ENCODE data around the gene AHCY.
"Not testable (repeated sequence)": the region's sequence is repeated elsewhere in the genome, so short reads cannot be mapped to it uniquely, and the experiment has no call there.

The AHCY gene

DNA sequence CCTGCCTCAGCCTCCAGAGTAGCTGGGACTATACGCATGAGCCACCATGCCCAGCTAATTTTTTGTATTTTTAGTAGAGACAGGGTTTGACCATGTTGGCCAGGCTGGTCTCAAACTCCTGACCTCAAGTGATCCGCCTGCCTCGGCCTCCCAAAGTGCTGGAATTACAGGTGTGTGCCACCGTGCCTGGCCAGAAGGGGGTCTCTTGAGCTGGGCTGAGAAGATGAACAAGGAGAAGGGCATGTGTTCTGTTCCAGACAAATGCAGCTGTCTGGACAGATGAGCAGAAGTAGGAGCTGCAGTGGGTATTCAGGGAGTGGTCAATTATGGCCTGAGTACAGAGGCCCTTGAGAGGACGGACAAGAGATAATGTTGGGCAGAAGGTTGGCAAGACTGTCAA, 15.7 kb downstream of the AHCY start:
- no CpG with 5 or more reads among the region's 5 CpGs for WGBS (ENCODE audit: extremely low coverage, insufficient coverage, insufficient read length)
- H3K27ac ChIP-seq (ENCODE audit: low read depth, low read length); H2BK120ac ChIP-seq (ENCODE audit: insufficient read depth, low read length, poor library complexity); H3K4ac ChIP-seq (ENCODE audit: low read depth, low read length); H3K79me2 ChIP-seq (ENCODE audit: control insufficient read depth, insufficient read depth, low read length, poor library complexity); H3K79me1 ChIP-seq (ENCODE audit: low read length); H3K23ac ChIP-seq (ENCODE audit: low read length); H3K18ac ChIP-seq (ENCODE audit: low read length); H3K9ac ChIP-seq (ENCODE audit: low read length); H3K4me1 ChIP-seq (ENCODE audit: control insufficient read depth in 1 of 2, insufficient read depth in 2 of 2, low read length in 2 of 2); H2BK5ac ChIP-seq (ENCODE audit: low read depth, low read length, poor library complexity); H4K8ac ChIP-seq (ENCODE audit: low read depth, low read length); H3K4me2 ChIP-seq (ENCODE audit: low read length); H2AK5ac ChIP-seq (ENCODE audit: low read length); H3K4me3 ChIP-seq (ENCODE audit: low read depth, low read length); H3K9me3 ChIP-seq (ENCODE audit: insufficient read depth, low read depth, low read length); H3K14ac ChIP-seq (ENCODE audit: low read length); H4K91ac ChIP-seq (ENCODE audit: low read depth, low read length); H2AFZ ChIP-seq (ENCODE audit: insufficient read depth, low read length, poor library complexity); H3K27me3 ChIP-seq (ENCODE audit: insufficient read depth, low read length); H2BK12ac ChIP-seq (ENCODE audit: low read length); DNase-seq; H4K12ac ChIP-seq (ENCODE audit: low read depth, low read length): not testable (repeated sequence)
- H3K36me3 ChIP-seq (ENCODE audit: control insufficient read depth in 1 of 2, insufficient read depth in 2 of 2, low read length in 2 of 2), result peaks cover 67 to 76% of the 10 kb centered on the region in 2 experiments

DNA sequence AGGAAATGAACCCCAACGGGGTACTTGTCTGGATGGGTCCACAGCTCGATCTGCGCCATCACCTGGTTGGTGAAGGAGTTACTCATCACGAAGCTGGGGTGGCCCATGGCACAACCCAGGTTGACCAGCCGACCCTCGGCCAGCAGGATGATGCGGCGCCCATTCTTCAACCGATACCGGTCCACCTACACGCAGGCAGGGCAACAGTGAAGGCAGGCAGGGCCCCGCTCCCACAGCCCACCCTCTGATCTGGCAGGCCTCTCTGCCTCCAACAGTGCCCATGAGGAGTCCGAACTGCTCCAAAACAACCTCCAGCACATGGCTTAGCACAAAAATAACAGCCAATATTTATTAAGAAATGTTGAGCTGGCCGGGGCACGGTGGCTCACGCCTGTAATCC, 17.7 kb downstream of the AHCY start:
- no peaks in the 10 kb centered on the region for H3K27me3 ChIP-seq (ENCODE audit: insufficient read depth, low read length)
- no peak overlapping the region for H3K9ac ChIP-seq (ENCODE audit: low read length)
- no peak overlapping the region for H4K12ac ChIP-seq (ENCODE audit: low read depth, low read length)
- no peak overlapping the region for H2AK5ac ChIP-seq (ENCODE audit: low read length)
- H3K79me2 ChIP-seq (ENCODE audit: control insufficient read depth, insufficient read depth, low read length, poor library complexity), result no peaks in the 10 kb centered on the region
- H2BK12ac ChIP-seq (ENCODE audit: low read length), result no peak overlapping the region
- no peak overlapping the region for H3K27ac ChIP-seq (ENCODE audit: low read depth, low read length)
- no peak overlapping the region for H2AFZ ChIP-seq (ENCODE audit: insufficient read depth, low read length, poor library complexity)
- no peak overlapping the region for H3K4me2 ChIP-seq (ENCODE audit: low read length)
- no peak overlapping the region for H3K4ac ChIP-seq (ENCODE audit: low read depth, low read length)
- no peak overlapping the region for H3K14ac ChIP-seq (ENCODE audit: low read length)
- H2BK120ac ChIP-seq (ENCODE audit: insufficient read depth, low read length, poor library complexity), result no peak overlapping the region
- H3K4me1 ChIP-seq (ENCODE audit: control insufficient read depth in 1 of 2, insufficient read depth in 2 of 2, low read length in 2 of 2), result no peaks in the 10 kb centered on the region
- peaks cover 58 to 69% of the 10 kb centered on the region in 2 experiments for H3K36me3 ChIP-seq (ENCODE audit: control insufficient read depth in 1 of 2, insufficient read depth in 2 of 2, low read length in 2 of 2)
- no CpG with 5 or more reads among the region's 16 CpGs for WGBS (ENCODE audit: extremely low coverage, insufficient coverage, insufficient read length)
- H4K8ac ChIP-seq (ENCODE audit: low read depth, low read length), result no peak overlapping the region
- no peaks in the 10 kb centered on the region for H3K79me1 ChIP-seq (ENCODE audit: low read length)
- peak overlapping the region; percentile 26 for H3K4me3 ChIP-seq (ENCODE audit: low read depth, low read length)
- H2BK5ac ChIP-seq (ENCODE audit: low read depth, low read length, poor library complexity), result no peak overlapping the region
- no peak overlapping the region for H3K23ac ChIP-seq (ENCODE audit: low read length)
- no peak overlapping the region for H3K18ac ChIP-seq (ENCODE audit: low read length)
- no peak for DNase-seq
- peaks cover 2% of the 10 kb centered on the region for H3K9me3 ChIP-seq (ENCODE audit: insufficient read depth, low read depth, low read length)
- H4K91ac ChIP-seq (ENCODE audit: low read depth, low read length), result no peak overlapping the region

DNA sequence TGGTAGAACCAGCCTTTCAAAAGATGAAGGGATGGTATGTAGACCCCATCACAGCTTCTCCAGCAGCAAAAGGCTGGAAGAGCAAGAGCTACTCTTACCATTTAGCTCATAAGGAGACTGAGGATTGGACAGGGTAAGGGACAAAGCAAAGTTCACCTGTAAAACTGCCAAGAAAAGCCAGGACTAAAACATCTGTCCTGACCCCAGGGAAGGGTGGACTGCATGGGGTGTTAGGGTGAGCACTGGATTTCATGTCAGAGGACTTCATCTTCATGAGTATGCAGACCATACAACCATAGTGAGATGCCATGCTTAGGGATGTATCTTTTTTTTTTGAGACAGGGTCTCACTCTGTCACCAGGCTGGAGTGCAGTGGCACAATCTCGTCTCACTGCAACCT, 19.3 kb downstream of the AHCY start:
- H3K4me1 ChIP-seq (ENCODE audit: control insufficient read depth in 1 of 2, insufficient read depth in 2 of 2, low read length in 2 of 2), result no peaks in the 10 kb centered on the region
- H4K12ac ChIP-seq (ENCODE audit: low read depth, low read length), result no peak overlapping the region
- no peak overlapping the region for H3K18ac ChIP-seq (ENCODE audit: low read length)
- no peak overlapping the region for H2BK120ac ChIP-seq (ENCODE audit: insufficient read depth, low read length, poor library complexity)
- no peak overlapping the region for H3K4me2 ChIP-seq (ENCODE audit: low read length)
- no peaks in the 10 kb centered on the region for H3K79me2 ChIP-seq (ENCODE audit: control insufficient read depth, insufficient read depth, low read length, poor library complexity)
- no peak overlapping the region for H2AK5ac ChIP-seq (ENCODE audit: low read length)
- no peak overlapping the region for H3K23ac ChIP-seq (ENCODE audit: low read length)
- H3K27ac ChIP-seq (ENCODE audit: low read depth, low read length), result no peak overlapping the region
- H3K4me3 ChIP-seq (ENCODE audit: low read depth, low read length), result no peak overlapping the region
- no peak overlapping the region for H3K14ac ChIP-seq (ENCODE audit: low read length)
- no peaks in the 10 kb centered on the region for H3K9me3 ChIP-seq (ENCODE audit: insufficient read depth, low read depth, low read length)
- no peak overlapping the region for H3K9ac ChIP-seq (ENCODE audit: low read length)
- DNase-seq, result no peak
- no peaks in the 10 kb centered on the region for H3K27me3 ChIP-seq (ENCODE audit: insufficient read depth, low read length)
- no peaks in the 10 kb centered on the region for H3K79me1 ChIP-seq (ENCODE audit: low read length)
- H4K8ac ChIP-seq (ENCODE audit: low read depth, low read length), result no peak overlapping the region
- no peak overlapping the region for H2BK5ac ChIP-seq (ENCODE audit: low read depth, low read length, poor library complexity)
- H2BK12ac ChIP-seq (ENCODE audit: low read length), result no peak overlapping the region
- H3K4ac ChIP-seq (ENCODE audit: low read depth, low read length), result no peak overlapping the region
- H2AFZ ChIP-seq (ENCODE audit: insufficient read depth, low read length, poor library complexity), result no peak overlapping the region
- WGBS (ENCODE audit: extremely low coverage, insufficient coverage, insufficient read length), result no CpG with 5 or more reads among the region's 1 CpG
- peaks cover 52 to 65% of the 10 kb centered on the region in 2 experiments for H3K36me3 ChIP-seq (ENCODE audit: control insufficient read depth in 1 of 2, insufficient read depth in 2 of 2, low read length in 2 of 2)
- H4K91ac ChIP-seq (ENCODE audit: low read depth, low read length), result no peak overlapping the region

DNA sequence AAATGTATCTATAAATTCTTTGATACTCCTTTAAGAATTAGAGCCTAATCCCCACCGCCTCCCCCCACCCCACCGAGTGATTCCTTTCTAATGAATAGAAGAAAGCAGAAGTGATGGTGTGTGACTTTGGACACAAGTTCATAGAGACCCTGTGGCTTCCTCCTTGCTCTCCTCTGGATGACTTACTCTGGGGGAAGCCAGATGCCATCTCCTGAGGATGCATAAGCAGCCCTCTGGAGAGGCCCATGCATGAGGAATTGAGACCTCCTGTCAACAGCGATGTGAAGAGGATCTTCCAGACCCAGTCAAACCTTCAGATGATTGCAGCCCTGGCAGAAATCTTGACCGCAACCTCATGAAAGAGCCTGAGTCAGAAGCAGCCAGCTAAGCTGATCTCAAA, 21.1 kb downstream of the AHCY start:
- DNase-seq, result no peak
- H3K9me3 ChIP-seq (ENCODE audit: insufficient read depth, low read depth, low read length), result no peaks in the 10 kb centered on the region
- H3K4me1 ChIP-seq (ENCODE audit: control insufficient read depth in 1 of 2, insufficient read depth in 2 of 2, low read length in 2 of 2), result no peaks in the 10 kb centered on the region
- no peak overlapping the region for H4K8ac ChIP-seq (ENCODE audit: low read depth, low read length)
- no peak overlapping the region for H4K12ac ChIP-seq (ENCODE audit: low read depth, low read length)
- H3K79me2 ChIP-seq (ENCODE audit: control insufficient read depth, insufficient read depth, low read length, poor library complexity), result no peaks in the 10 kb centered on the region
- no peak overlapping the region for H3K9ac ChIP-seq (ENCODE audit: low read length)
- H3K79me1 ChIP-seq (ENCODE audit: low read length), result no peaks in the 10 kb centered on the region
- no peaks in the 10 kb centered on the region for H3K27me3 ChIP-seq (ENCODE audit: insufficient read depth, low read length)
- H3K18ac ChIP-seq (ENCODE audit: low read length), result no peak overlapping the region
- no peak overlapping the region for H3K4ac ChIP-seq (ENCODE audit: low read depth, low read length)
- H3K4me3 ChIP-seq (ENCODE audit: low read depth, low read length), result no peak overlapping the region
- no peak overlapping the region for H4K91ac ChIP-seq (ENCODE audit: low read depth, low read length)
- no peak overlapping the region for H3K23ac ChIP-seq (ENCODE audit: low read length)
- no peak overlapping the region for H2AK5ac ChIP-seq (ENCODE audit: low read length)
- no peak overlapping the region for H3K14ac ChIP-seq (ENCODE audit: low read length)
- H2AFZ ChIP-seq (ENCODE audit: insufficient read depth, low read length, poor library complexity), result no peak overlapping the region
- peaks cover 47 to 58% of the 10 kb centered on the region in 2 experiments for H3K36me3 ChIP-seq (ENCODE audit: control insufficient read depth in 1 of 2, insufficient read depth in 2 of 2, low read length in 2 of 2)
- no peak overlapping the region for H3K27ac ChIP-seq (ENCODE audit: low read depth, low read length)
- no peak overlapping the region for H2BK120ac ChIP-seq (ENCODE audit: insufficient read depth, low read length, poor library complexity)
- no CpG with 5 or more reads among the region's 4 CpGs for WGBS (ENCODE audit: extremely low coverage, insufficient coverage, insufficient read length)
- no peak overlapping the region for H3K4me2 ChIP-seq (ENCODE audit: low read length)
- H2BK12ac ChIP-seq (ENCODE audit: low read length), result no peak overlapping the region
- H2BK5ac ChIP-seq (ENCODE audit: low read depth, low read length, poor library complexity), result no peak overlapping the region
